ENCODE results near the gene PPFIA2.

PPFIA2 gene

GRCh38 chr12:81450920-81451739 is 308.0 kb downstream of the PPFIA2 start:
- DNase-seq (ENCODE audit: low read depth in 1 of 2, low spot score in 1 of 2): no peak

- DNase-seq (ENCODE audit: low read depth in 1 of 2, low spot score in 1 of 2): no peak
These were observed 317.5 kb downstream of the PPFIA2 start for GRCh38 chr12:81441629-81442028.

- DNase-seq (ENCODE audit: low read depth in 1 of 2, low spot score in 1 of 2): no peak
These were observed 319.1 kb downstream of the PPFIA2 start for GRCh38 chr12:81440001-81440400.

GRCh38 chr12:81439344-81439743 is 319.8 kb downstream of the PPFIA2 start:
- DNase-seq (ENCODE audit: low read depth in 1 of 2, low spot score in 1 of 2): no peak

- no peak for DNase-seq (ENCODE audit: low read depth in 1 of 2, low spot score in 1 of 2)
These were observed 342.1 kb downstream of the PPFIA2 start for GRCh38 chr12:81417056-81417455.

- DNase-seq (ENCODE audit: low read depth in 1 of 2, low spot score in 1 of 2): no peak
These were observed 342.6 kb downstream of the PPFIA2 start for GRCh38 chr12:81416571-81416970.

GRCh38 chr12:81414441-81414840 is 344.7 kb downstream of the PPFIA2 start:
- DNase-seq (ENCODE audit: low read depth in 1 of 2, low spot score in 1 of 2): no peak

GRCh38 chr12:81412940-81413339 is 346.2 kb downstream of the PPFIA2 start:
- no peak for DNase-seq (ENCODE audit: low read depth in 1 of 2, low spot score in 1 of 2)

GRCh38 chr12:81403348-81403747 is 355.8 kb downstream of the PPFIA2 start:
- DNase-seq (ENCODE audit: low read depth in 1 of 2, low spot score in 1 of 2): no peak

GRCh38 chr12:81401241-81401640 is 357.9 kb downstream of the PPFIA2 start:
- no peak for DNase-seq (ENCODE audit: low read depth in 1 of 2, low spot score in 1 of 2)

- no peak for DNase-seq (ENCODE audit: low read depth in 1 of 2, low spot score in 1 of 2)
These were observed 359.1 kb downstream of the PPFIA2 start for GRCh38 chr12:81400024-81400423.

GRCh38 chr12:81395431-81395830 is 363.7 kb downstream of the PPFIA2 start:
- DNase-seq (ENCODE audit: low read depth in 1 of 2, low spot score in 1 of 2): no peak

GRCh38 chr12:81389550-81390099 is 369.5 kb downstream of the PPFIA2 start:
- no peak for DNase-seq (ENCODE audit: low read depth in 1 of 2, low spot score in 1 of 2)

- no peak for DNase-seq (ENCODE audit: low read depth in 1 of 2, low spot score in 1 of 2)
These were observed 373.0 kb downstream of the PPFIA2 start for GRCh38 chr12:81386101-81386500.

GRCh38 chr12:81381951-81382350 is 377.2 kb downstream of the PPFIA2 start:
- no peak for DNase-seq (ENCODE audit: low read depth in 1 of 2, low spot score in 1 of 2)

- no peak for DNase-seq (ENCODE audit: low read depth in 1 of 2, low spot score in 1 of 2)
These were observed 380.4 kb downstream of the PPFIA2 start for GRCh38 chr12:81378601-81379285.

GRCh38 chr12:81377771-81378170 is 381.4 kb downstream of the PPFIA2 start:
- no peak for DNase-seq (ENCODE audit: low read depth in 1 of 2, low spot score in 1 of 2)

GRCh38 chr12:81375969-81376368 is 383.2 kb downstream of the PPFIA2 start:
- no peak for DNase-seq (ENCODE audit: low read depth in 1 of 2, low spot score in 1 of 2)

- DNase-seq (ENCODE audit: low read depth in 1 of 2, low spot score in 1 of 2): no peak
These were observed 388.7 kb downstream of the PPFIA2 start for GRCh38 chr12:81370456-81370855.

- no peak for DNase-seq (ENCODE audit: low read depth in 1 of 2, low spot score in 1 of 2)
These were observed 390.0 kb downstream of the PPFIA2 start for GRCh38 chr12:81369175-81369574.

GRCh38 chr12:81365284-81365683 is 393.9 kb downstream of the PPFIA2 start:
- DNase-seq (ENCODE audit: low read depth in 1 of 2, low spot score in 1 of 2): no peak

- DNase-seq (ENCODE audit: low read depth in 1 of 2, low spot score in 1 of 2): no peak
These were observed 398.2 kb downstream of the PPFIA2 start for GRCh38 chr12:81360916-81361315.
